ENCODE data around the gene KRT2.

GRCh38 chr12:52688481-52688880, 36.5 kb upstream of the KRT2 start:
- TF ChIP-seq CTCF (IDR thresholded peaks at IDR 0.05), result no peak
- no peak for TF ChIP-seq POLR2A (IDR thresholded peaks at IDR 0.05)

All from body of pancreas (tissue), 4 donors.